ENCODE results near the gene FBXO11.
A peak's percentile ranks its signal among the peaks of the same experiment; 100 is the strongest.

Gene FBXO11

GRCh38 chr2:47782671-47783485 is 123.4 kb downstream of the FBXO11 start, which contains the start of gene MSH6:
MSH6 (plus strand) TSS chr2:47783145; CDS start chr2:47783234, 89 bp downstream.
- peak; percentile 80 for DNase-seq

- DNase-seq: peak; percentile 53
Observed at GRCh38 chr2:47782381-47782670, 124.0 kb downstream of the FBXO11 start.

DNA sequence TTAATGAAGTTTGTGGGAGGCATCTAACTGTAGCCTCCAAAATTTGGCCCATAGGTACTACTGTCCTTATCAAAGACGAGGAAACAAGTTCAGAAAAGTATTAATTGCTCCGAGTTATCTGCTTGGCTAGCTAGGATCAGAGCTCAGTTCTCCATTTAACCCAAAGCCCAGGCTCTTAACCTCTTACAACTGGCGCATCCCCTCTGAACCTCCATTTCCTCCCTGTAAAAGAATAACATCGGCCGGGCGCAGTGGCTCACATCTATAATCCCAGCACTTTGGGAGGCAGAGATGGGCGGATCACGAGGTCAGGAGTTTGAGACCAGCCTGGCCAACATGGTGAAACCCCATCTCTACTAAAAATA is 126.9 kb downstream of the FBXO11 start:
- no peak for DNase-seq

DNA sequence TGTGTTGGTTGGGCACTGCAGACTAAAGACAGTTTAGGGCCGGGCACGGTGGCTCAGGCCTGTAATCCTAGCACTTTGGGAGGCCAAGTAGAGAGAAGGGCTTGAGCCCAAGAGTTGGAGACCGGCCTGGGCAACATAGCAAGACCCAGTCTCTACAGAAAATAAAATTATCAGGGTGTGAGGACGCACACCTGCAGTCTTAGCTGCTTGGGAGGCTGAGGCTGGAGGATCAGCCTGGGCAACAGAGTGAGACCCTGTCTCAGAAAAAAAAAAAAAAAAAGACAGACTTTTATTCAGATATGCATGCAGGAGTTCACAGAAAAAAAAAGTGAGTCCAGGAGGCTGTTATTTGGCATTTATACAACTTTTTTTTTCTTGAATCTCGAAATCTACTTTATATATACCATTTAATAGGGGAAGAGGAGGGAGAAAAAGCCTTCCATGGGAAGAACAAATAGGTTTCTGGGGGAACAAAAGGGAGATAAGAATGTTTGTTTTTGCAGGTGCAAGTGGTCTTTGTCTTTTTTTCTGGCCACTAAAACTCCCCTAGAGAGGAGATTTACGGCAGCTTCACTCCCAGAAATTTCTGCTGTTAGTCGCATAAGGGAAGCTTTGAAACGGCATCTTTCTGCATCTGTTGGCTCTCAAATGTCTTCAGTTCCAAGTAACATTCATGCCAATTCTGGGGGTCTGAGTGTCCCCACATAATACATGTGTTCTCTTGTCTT is 127.4 kb downstream of the FBXO11 start:
- no peak for DNase-seq

DNA sequence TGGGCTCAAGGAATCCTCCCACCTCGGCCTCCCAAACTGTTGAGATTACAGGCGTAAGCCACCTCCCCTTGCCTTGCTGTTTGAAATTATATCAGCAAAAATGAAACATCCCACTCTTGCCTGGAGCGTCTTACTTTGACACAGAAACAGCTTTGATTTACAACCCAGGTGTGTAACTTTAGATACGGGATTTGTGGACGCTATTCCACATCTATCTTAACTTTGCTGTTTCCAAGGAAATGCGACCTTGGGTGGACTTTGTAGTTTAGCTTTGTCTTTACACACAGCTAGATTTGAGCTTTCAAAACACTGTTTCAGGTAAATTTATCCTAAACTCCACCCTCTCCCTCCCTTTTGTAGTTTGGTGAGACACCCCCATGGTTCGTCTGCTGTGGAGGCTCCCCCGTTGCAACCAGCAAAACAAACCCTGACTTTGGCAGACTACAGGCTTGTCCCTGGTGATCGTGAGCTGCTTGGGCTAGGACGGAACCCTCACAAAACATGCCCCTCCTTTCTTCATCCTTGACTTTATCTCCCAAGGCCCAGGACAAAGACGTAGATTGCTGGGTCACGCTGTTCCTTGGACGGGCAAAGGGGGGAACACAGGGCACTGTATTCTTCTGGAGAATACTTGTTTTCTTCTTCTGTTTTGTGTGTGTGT is 128.9 kb downstream of the FBXO11 start:
- no peak for DNase-seq

- DNase-seq: no peak
Observed at GRCh38 chr2:47774567-47774966, 131.7 kb downstream of the FBXO11 start.

DNA sequence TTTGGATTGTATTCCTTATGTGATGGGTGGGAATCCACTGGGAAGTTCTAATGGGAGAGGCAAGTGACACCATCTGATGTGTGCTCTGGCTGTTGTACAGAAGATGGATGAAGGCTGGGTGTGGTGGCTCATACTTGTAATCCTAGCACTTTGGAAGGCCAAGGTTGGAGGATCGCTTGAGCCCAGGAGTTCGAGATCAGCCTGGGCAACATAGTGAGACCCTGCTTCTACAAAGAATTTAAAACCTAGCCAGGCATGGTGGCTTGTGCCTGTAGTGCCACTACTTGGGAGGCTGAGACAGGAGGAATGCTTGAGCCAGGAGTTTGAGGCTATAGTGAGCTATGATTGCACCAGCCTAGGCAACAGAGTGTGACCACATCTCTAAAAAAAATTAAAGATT is 134.0 kb downstream of the FBXO11 start:
- no peak for DNase-seq

GRCh38 chr2:47771211-47771610 is 135.1 kb downstream of the FBXO11 start:
- DNase-seq: no peak

- no peak for DNase-seq
Observed at GRCh38 chr2:47769318-47769717, 137.0 kb downstream of the FBXO11 start.

DNA sequence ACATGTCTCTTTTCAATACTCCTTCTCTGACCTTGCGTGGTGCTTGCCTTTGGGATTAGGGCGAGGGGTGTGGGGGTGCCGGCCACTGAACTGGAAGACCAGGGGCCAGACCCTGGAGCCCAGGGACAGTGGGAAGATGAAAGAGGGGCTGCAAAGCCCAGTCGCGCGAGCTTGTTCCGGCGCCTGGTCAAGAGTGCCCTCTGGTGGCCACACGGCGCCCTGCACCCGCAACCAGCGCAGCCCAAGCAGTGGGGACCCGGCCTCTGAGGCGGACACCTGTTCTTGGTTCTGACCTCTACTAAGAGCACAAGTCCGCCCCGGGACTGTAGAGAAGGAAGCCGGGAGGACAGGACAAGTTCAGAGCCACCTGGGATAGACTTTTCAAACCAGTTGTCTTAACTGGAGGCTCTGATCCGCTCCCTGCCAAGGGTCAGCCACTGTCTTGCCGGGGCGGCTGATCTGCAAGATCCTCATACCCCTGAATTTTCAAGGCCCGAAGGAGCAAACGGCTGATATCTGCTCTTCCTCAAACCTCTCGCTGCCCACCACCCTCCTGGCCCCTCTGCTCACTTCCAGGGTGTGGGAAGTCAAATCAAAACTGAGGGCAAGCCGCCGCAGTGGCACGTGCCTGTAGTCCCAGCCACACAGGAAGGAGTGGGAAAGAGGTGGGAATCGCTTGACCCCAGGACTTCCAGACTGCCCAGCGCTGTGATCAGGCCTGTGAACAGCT is 138.3 kb downstream of the FBXO11 start:
- DNase-seq: peak; percentile 34

GRCh38 chr2:47767497-47767844 is 138.8 kb downstream of the FBXO11 start:
- no peak for DNase-seq

- DNase-seq: no peak
Observed at GRCh38 chr2:47751856-47752414, 154.4 kb downstream of the FBXO11 start.

GRCh38 chr2:47747878-47748277 is 158.4 kb downstream of the FBXO11 start:
- no peak for DNase-seq

DNA sequence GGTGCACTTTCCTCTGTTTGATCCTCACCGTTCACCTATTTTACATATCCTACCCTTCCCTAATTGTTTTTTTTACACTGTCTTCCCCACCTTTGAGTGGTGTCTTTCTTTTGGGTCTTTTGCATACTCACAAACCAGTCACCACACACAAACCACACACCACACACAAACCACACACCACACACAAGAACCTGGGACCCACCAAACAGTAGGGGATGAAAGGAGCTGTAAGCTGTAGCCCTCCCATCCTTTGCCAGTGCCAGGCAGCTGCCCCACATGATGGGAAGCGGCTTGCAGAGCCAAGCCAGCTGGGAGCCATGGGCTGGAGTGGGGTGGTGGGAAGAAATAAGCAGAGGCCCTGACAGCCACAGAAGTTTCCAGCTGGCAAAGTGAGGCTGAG is 162.2 kb downstream of the FBXO11 start:
- no peak for DNase-seq

- DNase-seq: no peak
Observed at GRCh38 chr2:47741637-47742036, 164.7 kb downstream of the FBXO11 start.

GRCh38 chr2:47741101-47741500 is 165.2 kb downstream of the FBXO11 start:
- no peak for DNase-seq

Measured in NCI-H1092 treated with DMSO at 0.1 percent for 48 hours (cell line).